HepG2 (cell line): ENCODE data around the gene MIX23. TPM values are rescaled to one million over a fixed set of nuclear protein-coding genes. Genes with fewer than 3 reads are reported as not detected.
A peak's percentile ranks its signal among the peaks of the same experiment; 100 is the strongest.

ENCODE experiments used
- ATAD3A ChIP-seq: sonication (generic); formaldehyde crosslinking; IDR thresholded peaks from 2 replicates; pipeline ENCODE4 v1.4.0; 2020; ENCODE audit warnings: missing genetic modification reagents
- FIP1L1 ChIP-seq: fragments of 200-400 bp; formaldehyde crosslinking; IDR thresholded peaks from 2 replicates; pipeline ENCODE4 v1.6.1; 2018; ENCODE audit warnings: low read depth, mild to moderate bottlenecking, low read length, moderate library complexity, borderline replicate concordance; ENCODE audit not compliant: insufficient read depth
- GMEB2 ChIP-seq: IDR thresholded peaks from 2 replicates; pipeline ENCODE4 v1.6.1; 2016; ENCODE audit warnings: missing biosample characterization, missing genetic modification reagents, low read depth
- HNRNPL ChIP-seq: fragments of 200-400 bp; formaldehyde crosslinking; IDR thresholded peaks from 2 replicates; pipeline ENCODE4 v1.6.1; 2017; ENCODE audit warnings: mild to moderate bottlenecking, low read depth, low read length
- HOXA9 ChIP-seq: sonication (generic); formaldehyde crosslinking; IDR thresholded peaks from 2 replicates; pipeline ENCODE4 v1.8.1; 2022; ENCODE audit warnings: missing genetic modification reagents, mild to moderate bottlenecking, moderate library complexity, borderline replicate concordance
- NFKBIZ ChIP-seq: IDR thresholded peaks from 2 replicates; pipeline ENCODE4 v1.6.1; 2018; ENCODE audit warnings: missing genetic modification reagents, missing compliant biosample characterization
- PAWR ChIP-seq: sonication (generic); formaldehyde crosslinking; IDR thresholded peaks from 2 replicates; pipeline ENCODE4 v1.4.0; 2020; ENCODE audit warnings: missing genetic modification reagents, mild to moderate bottlenecking, borderline replicate concordance
- RBAK ChIP-seq: sonication (generic); formaldehyde crosslinking; IDR thresholded peaks from 2 replicates; pipeline ENCODE4 v1.5.1; 2020; ENCODE audit warnings: mild to moderate bottlenecking, missing genetic modification reagents
- RNF219 ChIP-seq: sonication (generic); formaldehyde crosslinking; IDR thresholded peaks from 2 replicates; pipeline ENCODE4 v1.5.0; 2020; ENCODE audit warnings: mild to moderate bottlenecking, missing genetic modification reagents
- ZBTB33 ChIP-seq: sonication (generic); formaldehyde crosslinking; IDR thresholded peaks from 2 replicates; pipeline ENCODE4 v1.4.0; 2020; ENCODE audit warnings: missing genetic modification reagents
- ZNF138 ChIP-seq: sonication (generic); formaldehyde crosslinking; IDR thresholded peaks from 2 replicates; pipeline ENCODE4 v1.5.0; 2020; ENCODE audit warnings: mild to moderate bottlenecking, low read depth, missing genetic modification reagents
- ZNF280B ChIP-seq: sonication (generic); formaldehyde crosslinking; IDR thresholded peaks from 2 replicates; pipeline ENCODE4 v1.5.0; 2020; ENCODE audit warnings: missing genetic modification reagents, mild to moderate bottlenecking, borderline replicate concordance
- ZNF383 ChIP-seq: sonication (generic); formaldehyde crosslinking; IDR thresholded peaks from 2 replicates; pipeline ENCODE4 v1.4.0; 2020; ENCODE audit warnings: missing genetic modification reagents, mild to moderate bottlenecking, borderline replicate concordance
- ZNF549 ChIP-seq: sonication (generic); formaldehyde crosslinking; IDR thresholded peaks from 2 replicates; pipeline ENCODE4 v1.5.0; 2020; ENCODE audit warnings: missing genetic modification reagents
- ZNF580 ChIP-seq: IDR thresholded peaks from 2 replicates; pipeline ENCODE4 v1.6.1; 2016; ENCODE audit warnings: low read depth, borderline replicate concordance
- ZNF678 ChIP-seq: sonication (generic); formaldehyde crosslinking; IDR thresholded peaks from 2 replicates; pipeline ENCODE4 v1.4.0; 2020; ENCODE audit warnings: mild to moderate bottlenecking, missing genetic modification reagents
- ZNF724P ChIP-seq: sonication (generic); formaldehyde crosslinking; IDR thresholded peaks from 2 replicates; pipeline ENCODE4 v1.8.0; 2022; ENCODE audit warnings: missing genetic modification reagents, borderline replicate concordance
- polyA plus RNA-seq, 8 experiments: library from polyadenylated mRNA; depleted of rRNA in 3 of 8; stranded (reverse) in 7 of 8; unstranded in 1 of 8; fragments of >200 nt; fragmentation: Illumina TruSeq in 4 of 8; extraction: Trizol in 4 of 8; gene quantifications; 2 replicates each; pipeline versions ENCODE4 v1.2.1 to v1.2.3, GENCODE V29; 2011 to 2016; ENCODE audit warnings: low read depth in 4 of 8, missing spikeins in 1 of 8, mixed read lengths in 1 of 8; ENCODE audit not compliant: insufficient read depth in 1 of 8
- total RNA-seq, 5 experiments: library from RNA; depleted of rRNA; stranded (reverse); fragments of >200 nt; fragmentation: Illumina TruSeq; extraction: Trizol; gene quantifications; 2 replicates each; pipeline ENCODE4 v1.2.3, GENCODE V29; 2016; ENCODE audit warnings: low read depth in 1 of 5

MIX23 gene
- total and polyA plus RNA-seq, 2 of the 13 experiments (the other 11 are each of a cell fraction or from before 2014, with no cell fraction given) = 20.0 to 152 TPM

- TF ChIP-seq FIP1L1 = no peak
- TF ChIP-seq HNRNPL = no peak
- 0 out of 2 replicates have a peak, but pooled peaks have one; percentile 68 for TF ChIP-seq PAWR
- TF ChIP-seq ZNF724P (CRISPR knock-in tag) = no peak
- no peak for TF ChIP-seq NFKBIZ (CRISPR knock-in tag)
- TF ChIP-seq ZBTB33 (CRISPR knock-in tag) = 0 out of 2 replicates have a peak, but pooled peaks have one; percentile 4
- no peak; the same call in 1 of the 2 replicates for TF ChIP-seq ZNF678
- TF ChIP-seq ZNF549 (CRISPR knock-in tag) = no peak
- TF ChIP-seq ZNF580 (CRISPR knock-in tag) = peak; percentile 86; the same call in 1 of the 2 replicates
- no peak; the same call in 1 of the 2 replicates for TF ChIP-seq ZNF280B (CRISPR knock-in tag)
- no peak for TF ChIP-seq ZNF138 (CRISPR knock-in tag)
- TF ChIP-seq RBAK (CRISPR knock-in tag) = no peak
- TF ChIP-seq RNF219 (CRISPR knock-in tag) = peak; percentile 94; the same call in 1 of the 2 replicates
- no peak for TF ChIP-seq ATAD3A (CRISPR knock-in tag)
- TF ChIP-seq HOXA9 (CRISPR knock-in tag) = no peak; the same call in 1 of the 2 replicates
- TF ChIP-seq ZNF383 (CRISPR knock-in tag) = no peak
- TF ChIP-seq GMEB2 (CRISPR knock-in tag) = no peak
Measured at GRCh38 chr3:122382888-122383666, at the start of gene MIX23 (continued).
